ENCODE measurements around the gene WFDC2. TPM values are rescaled to one million over a fixed set of nuclear protein-coding genes. Genes with fewer than 3 reads are reported as not detected.

Gene WFDC2
- total RNA-seq, 1 donor from 2014 or later, result 4.1 TPM

GRCh38 chr20:45503403-45503802 is 33.9 kb downstream of the WFDC2 start:
- no peak overlapping the region for H3K4me2 ChIP-seq (ENCODE audit: low read length)
- H3K27ac Mint-ChIP-seq (ENCODE audit: unreplicated experiment), result no peak overlapping the region
- H3K36me3 ChIP-seq (ENCODE audit: insufficient read depth, low read length), result no peaks in the 10 kb centered on the region
- H3K27me3 ChIP-seq (ENCODE audit: insufficient read depth, low read length), result peaks cover 4% of the 10 kb centered on the region
- H3K9me3 Mint-ChIP-seq (ENCODE audit: unreplicated experiment), result no peaks in the 10 kb centered on the region
- H3K9ac ChIP-seq (ENCODE audit: low read length), result no peak overlapping the region
- TF ChIP-seq EZH2 (IDR thresholded peaks at IDR 0.05; ENCODE audit: insufficient read depth, low read length) (no peak), CTCF (IDR thresholded peaks at IDR 0.05; ENCODE audit: insufficient read depth, low read depth, low read length) (no peak)
- H3K79me2 ChIP-seq (ENCODE audit: insufficient read depth, low read length), result no peaks in the 10 kb centered on the region
- no peaks in the 10 kb centered on the region for H3K36me3 Mint-ChIP-seq (ENCODE audit: low read depth, unreplicated experiment)
- H3K27me3 Mint-ChIP-seq (ENCODE audit: low read depth, unreplicated experiment), result no peaks in the 10 kb centered on the region
- H3K4me3 Mint-ChIP-seq (ENCODE audit: unreplicated experiment), result no peak overlapping the region
- H3K4me3 ChIP-seq (ENCODE audit: insufficient read depth, low read depth, low read length), result no peak overlapping the region
- H3K4me1 Mint-ChIP-seq (ENCODE audit: low read depth, unreplicated experiment), result peaks cover 6% of the 10 kb centered on the region
- no peaks in the 10 kb centered on the region for H3K9me3 ChIP-seq (ENCODE audit: insufficient read depth, low read depth, low read length)
- FAIRE-seq (no peak), DNase-seq (ENCODE audit: low read depth) (no peak)
- no peak overlapping the region for H3K27ac ChIP-seq (ENCODE audit: low read depth, low read length)
- H4K20me1 ChIP-seq (ENCODE audit: insufficient read depth, low read length), result no peaks in the 10 kb centered on the region
- no peaks in the 10 kb centered on the region for H3K4me1 ChIP-seq (ENCODE audit: insufficient read depth, low read length)
- H2AFZ ChIP-seq (ENCODE audit: low read depth, low read length), result no peak overlapping the region

- Mint-ChIP-seq H3K4me1 (ENCODE audit: low read depth, unreplicated experiment) (peaks cover 5% of the 10 kb centered on the region), H3K36me3 (ENCODE audit: low read depth, unreplicated experiment) (no peaks in the 10 kb centered on the region), H3K9me3 (ENCODE audit: unreplicated experiment) (no peaks in the 10 kb centered on the region), H3K4me3 (ENCODE audit: unreplicated experiment) (no peak overlapping the region), H3K27ac (ENCODE audit: unreplicated experiment) (no peak overlapping the region), H3K27me3 (ENCODE audit: low read depth, unreplicated experiment) (peaks cover 9% of the 10 kb centered on the region)
- no peaks in the 10 kb centered on the region for H4K20me1 ChIP-seq (ENCODE audit: insufficient read depth, low read length)
- no peaks in the 10 kb centered on the region for H3K4me1 ChIP-seq (ENCODE audit: insufficient read depth, low read length)
- no peaks in the 10 kb centered on the region for H3K27me3 ChIP-seq (ENCODE audit: insufficient read depth, low read length)
- H3K27ac ChIP-seq (ENCODE audit: low read depth, low read length), result no peak overlapping the region
- H3K9me3 ChIP-seq (ENCODE audit: insufficient read depth, low read depth, low read length), result no peaks in the 10 kb centered on the region
- DNase-seq (ENCODE audit: low read depth) (no peak), FAIRE-seq (no peak)
- H3K9ac ChIP-seq (ENCODE audit: low read length), result no peak overlapping the region
- no peaks in the 10 kb centered on the region for H3K36me3 ChIP-seq (ENCODE audit: insufficient read depth, low read length)
- no peak overlapping the region for H2AFZ ChIP-seq (ENCODE audit: low read depth, low read length)
- TF ChIP-seq EZH2 (IDR thresholded peaks at IDR 0.05; ENCODE audit: insufficient read depth, low read length), result no peak
- no peak for TF ChIP-seq CTCF (IDR thresholded peaks at IDR 0.05; ENCODE audit: insufficient read depth, low read depth, low read length)
- H3K4me3 ChIP-seq (ENCODE audit: insufficient read depth, low read depth, low read length), result no peak overlapping the region
- no peak overlapping the region for H3K4me2 ChIP-seq (ENCODE audit: low read length)
- H3K79me2 ChIP-seq (ENCODE audit: insufficient read depth, low read length), result no peaks in the 10 kb centered on the region
Measured at GRCh38 chr20:45506398-45506797, 36.8 kb downstream of the WFDC2 start.

GRCh38 chr20:45507011-45507820 is 37.7 kb downstream of the WFDC2 start:
- no peak overlapping the region for H3K4me2 ChIP-seq (ENCODE audit: low read length)
- no peak for TF ChIP-seq EZH2 (IDR thresholded peaks at IDR 0.05; ENCODE audit: insufficient read depth, low read length)
- no peak for TF ChIP-seq CTCF (IDR thresholded peaks at IDR 0.05; ENCODE audit: insufficient read depth, low read depth, low read length)
- DNase-seq (ENCODE audit: low read depth), result no peak
- no peak overlapping the region for H3K9ac ChIP-seq (ENCODE audit: low read length)
- no peak overlapping the region for H3K27ac Mint-ChIP-seq (ENCODE audit: unreplicated experiment)
- H3K27me3 Mint-ChIP-seq (ENCODE audit: low read depth, unreplicated experiment), result peaks cover 11% of the 10 kb centered on the region
- H3K27me3 ChIP-seq (ENCODE audit: insufficient read depth, low read length), result peaks cover 3% of the 10 kb centered on the region
- no peaks in the 10 kb centered on the region for H3K36me3 Mint-ChIP-seq (ENCODE audit: low read depth, unreplicated experiment)
- no peak overlapping the region for H3K4me3 Mint-ChIP-seq (ENCODE audit: unreplicated experiment)
- no peaks in the 10 kb centered on the region for H3K36me3 ChIP-seq (ENCODE audit: insufficient read depth, low read length)
- FAIRE-seq, result no peak
- no peaks in the 10 kb centered on the region for H4K20me1 ChIP-seq (ENCODE audit: insufficient read depth, low read length)
- H2AFZ ChIP-seq (ENCODE audit: low read depth, low read length), result no peak overlapping the region
- no peaks in the 10 kb centered on the region for H3K79me2 ChIP-seq (ENCODE audit: insufficient read depth, low read length)
- H3K4me3 ChIP-seq (ENCODE audit: insufficient read depth, low read depth, low read length), result no peak overlapping the region
- no peaks in the 10 kb centered on the region for H3K9me3 Mint-ChIP-seq (ENCODE audit: unreplicated experiment)
- no peaks in the 10 kb centered on the region for H3K4me1 ChIP-seq (ENCODE audit: insufficient read depth, low read length)
- H3K27ac ChIP-seq (ENCODE audit: low read depth, low read length), result no peak overlapping the region
- H3K4me1 Mint-ChIP-seq (ENCODE audit: low read depth, unreplicated experiment), result no peaks in the 10 kb centered on the region
- H3K9me3 ChIP-seq (ENCODE audit: insufficient read depth, low read depth, low read length), result no peaks in the 10 kb centered on the region

All from astrocyte (in vitro differentiated cells and primary cell).